HG02943 (cell line): Measurements from ENCODE around the gene HSD3B7.
A peak's percentile ranks its signal among the peaks of the same experiment; 100 is the strongest.

Experiments used
- ATAC-seq: cut with Tn5 transposase; IDR thresholded peaks from one replicate; pipeline ENCODE4 v1.9.1; 2021; ENCODE audit warnings: mild to moderate bottlenecking, low read depth, moderate library complexity; ENCODE audit not compliant: unreplicated experiment

Gene HSD3B7

DNA sequence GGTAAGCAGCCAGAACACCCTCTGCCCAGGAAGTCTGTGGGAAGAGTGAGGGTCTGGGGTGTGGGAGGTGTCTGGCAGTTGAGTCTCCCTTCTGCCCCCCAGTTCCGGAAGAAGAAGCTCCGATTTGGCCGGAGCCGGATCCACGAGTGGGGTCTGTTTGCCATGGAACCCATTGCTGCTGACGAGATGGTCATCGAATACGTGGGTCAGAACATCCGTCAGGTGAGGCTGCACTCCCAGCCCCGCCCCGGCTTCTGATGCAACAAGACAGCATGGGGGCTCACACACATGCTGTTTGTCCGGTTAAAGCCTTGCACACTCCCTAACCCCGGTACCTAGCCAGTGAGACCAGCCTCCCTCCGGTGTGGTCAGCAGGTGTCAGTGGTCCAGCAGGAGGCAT lies 4.0 kb upstream of the HSD3B7 start:
- no peak for ATAC-seq

DNA sequence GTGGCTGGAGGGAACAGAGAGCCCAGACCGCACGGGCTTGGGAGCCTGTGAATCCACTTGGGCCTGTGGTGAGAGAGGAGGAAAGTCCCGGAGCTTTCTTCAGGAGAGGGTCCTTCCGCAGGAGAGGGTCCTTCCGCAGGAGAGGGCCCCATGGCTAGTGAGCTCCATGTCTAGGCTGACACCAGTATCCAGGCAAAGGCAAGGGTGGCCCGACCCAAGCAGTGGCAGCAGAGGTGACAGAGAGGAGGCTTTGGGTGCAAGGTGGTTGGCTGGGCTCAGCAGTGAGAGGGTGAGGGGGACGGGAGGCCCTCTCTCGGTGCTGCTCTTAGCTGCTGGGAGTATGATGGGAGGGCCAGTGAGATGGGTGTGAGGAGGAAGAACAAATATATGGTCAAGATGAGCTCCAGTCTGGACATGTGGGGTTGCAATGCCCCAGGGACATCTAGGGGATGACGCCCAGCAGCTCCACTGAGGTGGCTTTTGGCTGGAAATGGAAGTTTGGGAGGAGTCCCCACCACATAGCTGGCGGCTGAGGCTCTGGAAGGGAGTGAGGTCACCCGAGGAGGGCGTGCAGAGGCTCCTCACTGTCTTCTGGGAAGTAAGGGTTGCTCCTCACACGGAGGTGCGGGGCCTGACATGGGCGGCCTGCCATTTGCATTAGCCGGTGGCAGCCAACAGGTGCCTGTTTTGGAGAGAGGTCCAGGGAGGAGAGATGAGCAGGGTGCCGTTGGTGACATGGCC lies 2.3 kb upstream of the HSD3B7 start:
- ATAC-seq: no peak

DNA sequence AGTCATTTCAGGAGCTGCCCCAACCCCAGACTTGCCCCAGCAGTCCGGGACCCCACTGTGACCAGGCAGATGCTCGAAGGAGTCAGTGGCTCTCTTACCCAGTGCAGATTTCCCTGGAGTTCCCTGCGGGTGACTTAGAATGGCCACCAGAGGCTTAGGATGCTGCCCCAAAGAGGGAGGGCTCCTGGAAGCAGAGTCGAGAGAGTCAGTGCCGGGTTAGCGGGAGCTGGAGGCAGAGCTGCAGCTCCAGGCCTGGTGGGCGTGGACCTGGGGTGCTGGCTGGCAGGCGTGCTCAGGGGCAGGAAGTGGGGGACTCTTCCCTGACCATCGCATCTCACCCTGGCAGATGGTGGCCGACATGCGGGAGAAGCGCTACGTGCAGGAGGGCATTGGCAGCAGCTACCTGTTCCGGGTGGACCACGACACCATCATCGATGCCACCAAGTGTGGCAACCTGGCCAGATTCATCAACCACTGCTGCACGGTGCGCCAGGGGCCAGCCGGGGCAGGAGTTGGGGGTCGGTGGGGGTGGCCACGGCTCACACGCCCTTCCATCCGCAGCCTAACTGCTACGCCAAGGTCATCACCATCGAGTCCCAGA lies 1.6 kb upstream of the HSD3B7 start:
- ATAC-seq: no peak

GRCh38 chr16:30983898-30984610 lies 953 bp upstream of the HSD3B7 start:
- ATAC-seq: no peak

GRCh38 chr16:30985401-30986128 lies 558 bp downstream of the HSD3B7 start:
- ATAC-seq: no peak

DNA sequence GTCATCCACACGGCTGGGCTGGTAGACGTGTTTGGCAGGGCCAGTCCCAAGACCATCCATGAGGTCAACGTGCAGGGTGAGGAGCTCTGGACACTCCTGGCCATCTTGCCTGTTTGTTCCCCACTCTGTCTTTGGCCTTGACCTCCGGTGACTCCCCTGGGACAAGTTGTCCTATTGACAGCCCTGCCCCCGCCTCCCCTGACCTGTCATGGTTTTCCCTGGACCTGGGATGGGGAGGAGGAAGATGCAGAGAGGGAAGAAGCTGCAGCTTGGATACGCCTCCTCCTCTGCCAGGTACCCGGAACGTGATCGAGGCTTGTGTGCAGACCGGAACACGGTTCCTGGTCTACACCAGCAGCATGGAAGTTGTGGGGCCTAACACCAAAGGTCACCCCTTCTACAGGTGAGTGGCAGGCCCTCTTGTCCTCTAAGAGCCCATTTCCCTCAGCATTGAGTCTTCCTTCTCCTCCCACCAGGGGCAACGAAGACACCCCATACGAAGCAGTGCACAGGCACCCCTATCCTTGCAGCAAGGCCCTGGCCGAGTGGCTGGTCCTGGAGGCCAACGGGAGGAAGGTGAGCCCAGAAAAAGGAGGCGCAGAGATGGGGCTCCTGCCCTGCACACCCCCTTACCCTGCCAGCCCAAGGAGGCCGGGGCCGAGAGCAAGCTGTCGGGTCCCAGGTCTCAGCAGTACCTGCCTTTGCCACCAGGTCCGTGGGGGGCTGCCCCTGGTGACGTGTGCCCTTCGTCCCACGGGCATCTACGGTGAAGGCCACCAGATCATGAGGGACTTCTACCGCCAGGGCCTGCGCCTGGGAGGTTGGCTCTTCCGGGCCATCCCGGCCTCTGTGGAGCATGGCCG lies 1.4 kb downstream of the HSD3B7 start:
- no peak for ATAC-seq

DNA sequence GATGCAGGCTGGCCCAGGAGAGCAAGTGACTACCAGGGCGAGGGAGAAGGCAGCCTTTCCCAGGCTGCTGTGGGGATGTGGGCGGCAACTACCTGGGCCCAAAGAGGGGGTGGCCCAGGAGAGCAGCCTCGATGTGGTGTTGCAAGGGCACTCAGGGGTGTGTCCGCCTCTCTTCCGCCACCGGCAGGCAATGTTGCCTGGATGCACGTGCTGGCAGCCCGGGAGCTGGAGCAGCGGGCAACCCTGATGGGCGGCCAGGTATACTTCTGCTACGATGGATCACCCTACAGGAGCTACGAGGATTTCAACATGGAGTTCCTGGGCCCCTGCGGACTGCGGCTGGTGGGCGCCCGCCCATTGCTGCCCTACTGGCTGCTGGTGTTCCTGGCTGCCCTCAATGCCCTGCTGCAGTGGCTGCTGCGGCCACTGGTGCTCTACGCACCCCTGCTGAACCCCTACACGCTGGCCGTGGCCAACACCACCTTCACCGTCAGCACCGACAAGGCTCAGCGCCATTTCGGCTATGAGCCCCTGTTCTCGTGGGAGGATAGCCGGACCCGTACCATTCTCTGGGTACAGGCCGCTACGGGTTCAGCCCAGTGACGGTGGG lies 2.7 kb downstream of the HSD3B7 start:
- no peak for ATAC-seq

GRCh38 chr16:30989469-30990047 lies 4.6 kb downstream of the HSD3B7 start:
- no peak for ATAC-seq

DNA sequence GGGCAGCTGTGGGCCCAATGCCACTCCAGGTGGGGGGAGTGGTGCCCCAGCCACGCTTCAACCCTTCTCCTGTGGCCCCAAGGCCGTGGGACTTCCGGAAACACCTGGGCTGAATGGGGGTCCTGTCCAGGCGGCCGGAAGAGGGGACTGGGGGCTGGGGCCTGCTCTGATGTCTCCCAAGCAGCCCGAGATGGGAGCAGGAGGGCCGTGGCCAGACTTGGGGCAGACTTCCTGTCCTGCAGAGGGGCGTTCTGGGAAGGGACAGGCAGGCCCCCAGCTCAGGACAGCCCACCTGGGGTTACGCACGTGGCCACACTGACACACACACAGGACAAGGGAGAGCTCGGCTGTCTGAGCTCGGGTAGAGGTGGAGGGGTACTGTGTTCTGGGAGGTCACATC lies 5.1 kb downstream of the HSD3B7 start:
- no peak for ATAC-seq

DNA sequence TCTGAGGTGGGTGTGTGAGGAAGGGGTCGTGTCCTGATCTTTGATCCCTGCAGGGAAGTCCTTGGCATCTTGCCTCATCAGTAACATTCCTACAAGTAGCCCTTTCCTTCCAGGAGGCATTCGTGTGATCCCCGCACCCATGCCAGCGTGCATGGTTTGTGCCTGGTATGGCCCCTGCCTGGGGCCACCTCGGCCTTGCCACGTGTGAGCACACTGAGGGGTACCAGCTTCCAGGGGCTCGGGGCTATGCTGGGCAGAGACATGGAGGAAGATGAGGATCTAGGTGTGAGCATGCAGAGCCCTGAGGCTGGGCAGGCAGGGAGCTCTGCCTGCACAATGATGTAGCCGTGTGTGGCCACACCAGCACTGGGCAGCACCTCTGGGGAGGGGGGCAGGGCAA lies 6.0 kb downstream of the HSD3B7 start:
- no peak for ATAC-seq

DNA sequence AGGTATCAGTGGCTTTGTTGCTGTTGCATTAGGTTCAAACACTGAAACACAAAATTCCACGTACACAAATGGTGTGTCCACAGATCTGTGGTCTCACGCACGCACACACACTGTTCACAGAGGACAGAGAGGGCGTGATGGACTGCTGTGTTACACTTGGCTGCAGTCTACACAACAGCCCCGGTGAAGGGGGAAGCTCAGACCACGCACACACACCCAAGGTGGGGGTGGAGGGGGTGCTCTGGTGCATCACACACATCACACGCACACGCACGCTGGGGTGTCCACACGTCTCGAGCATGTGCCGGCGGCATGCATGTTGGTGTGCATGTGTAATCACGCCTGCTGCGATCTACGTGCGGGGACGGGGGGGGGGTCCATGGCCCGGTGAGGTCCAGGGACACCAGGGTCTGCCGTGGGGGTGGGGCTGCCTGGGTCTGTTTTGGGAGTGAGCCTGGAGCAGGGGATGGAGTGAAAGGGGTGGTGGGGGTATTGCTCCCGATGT lies 7.3 kb downstream of the HSD3B7 start:
- no peak for ATAC-seq

- ATAC-seq: no peak
Observed at GRCh38 chr16:30992931-30993816, 8.2 kb downstream of the HSD3B7 start.

- ATAC-seq: no peak
Observed at GRCh38 chr16:30995927-30996323, 10.9 kb downstream of the HSD3B7 start.

- ATAC-seq: no peak
Observed at GRCh38 chr16:30996324-30996984, 11.4 kb downstream of the HSD3B7 start.

DNA sequence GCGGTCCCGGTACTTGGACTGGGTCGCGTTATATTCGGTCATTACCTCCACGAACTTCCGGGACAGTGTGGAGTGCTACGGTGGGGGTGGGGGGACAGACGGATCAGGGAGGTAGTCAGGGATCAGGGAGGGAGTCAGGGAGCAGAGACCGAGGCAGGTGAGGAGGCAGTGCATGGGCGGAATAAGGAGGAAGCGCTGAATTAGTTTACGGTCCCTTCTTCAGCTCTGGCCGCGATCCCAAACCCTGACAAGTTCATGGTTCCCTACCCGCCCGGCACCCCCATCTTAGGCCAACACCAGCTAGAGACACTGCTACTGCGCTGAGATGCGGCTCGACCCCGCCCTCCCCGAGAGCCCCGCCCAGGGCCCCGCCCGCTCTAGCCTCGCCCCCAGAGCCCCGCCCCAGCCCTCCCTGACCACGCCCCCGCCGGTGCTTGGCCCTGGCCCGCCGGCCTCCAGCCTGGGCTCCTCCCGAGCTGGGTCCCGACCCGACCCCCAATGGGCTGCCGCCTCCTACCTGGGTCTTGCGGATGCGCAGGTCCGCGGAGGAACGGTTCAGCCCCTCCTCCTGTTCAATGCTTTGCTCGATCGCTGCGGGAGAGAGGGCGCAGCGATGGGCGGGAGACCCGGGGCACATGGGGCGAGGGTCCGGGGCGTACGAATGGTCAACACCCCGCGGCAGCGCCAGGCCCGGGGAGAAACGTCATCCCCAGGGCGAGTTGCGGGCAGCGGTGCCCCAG lies 12.1 kb downstream of the HSD3B7 start:
- peak; percentile 79 for ATAC-seq

- no peak for ATAC-seq
Observed at GRCh38 chr16:30997725-30998711, 13.0 kb downstream of the HSD3B7 start.
